ENCODE results near the gene SETD4. TPM values are rescaled to one million over a fixed set of nuclear protein-coding genes. Genes with fewer than 3 reads are reported as not detected.
A peak's percentile ranks its signal among the peaks of the same experiment; 100 is the strongest.

Gene SETD4
- total RNA-seq, 6 experiments from 2014 or later: 5.0 to 10.4 (median 7.3) TPM

DNA sequence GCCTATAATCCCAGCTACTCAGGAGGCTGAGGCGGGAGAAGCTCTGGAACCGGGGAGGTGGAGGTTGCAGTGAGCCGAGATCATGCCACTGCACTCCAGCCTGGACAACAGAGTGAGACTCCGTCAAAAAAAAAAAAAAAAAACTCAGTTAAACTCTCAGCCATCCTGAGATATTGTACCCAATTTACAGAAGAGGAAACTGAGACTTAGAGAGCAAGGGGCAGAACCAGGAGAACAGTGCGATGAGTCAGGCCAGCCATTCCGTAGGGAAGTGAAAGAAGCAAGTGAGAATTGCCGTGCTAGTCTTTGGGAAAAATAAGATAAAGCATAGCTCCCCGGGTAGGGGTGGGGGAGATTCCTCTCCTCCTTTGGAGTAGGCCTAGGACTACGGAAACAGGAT is 69.7 kb downstream of the SETD4 start:
- no peak for DNase-seq
- no peaks in the 10 kb centered on the region for H3K36me3 ChIP-seq
- TF ChIP-seq, protein P1, sequence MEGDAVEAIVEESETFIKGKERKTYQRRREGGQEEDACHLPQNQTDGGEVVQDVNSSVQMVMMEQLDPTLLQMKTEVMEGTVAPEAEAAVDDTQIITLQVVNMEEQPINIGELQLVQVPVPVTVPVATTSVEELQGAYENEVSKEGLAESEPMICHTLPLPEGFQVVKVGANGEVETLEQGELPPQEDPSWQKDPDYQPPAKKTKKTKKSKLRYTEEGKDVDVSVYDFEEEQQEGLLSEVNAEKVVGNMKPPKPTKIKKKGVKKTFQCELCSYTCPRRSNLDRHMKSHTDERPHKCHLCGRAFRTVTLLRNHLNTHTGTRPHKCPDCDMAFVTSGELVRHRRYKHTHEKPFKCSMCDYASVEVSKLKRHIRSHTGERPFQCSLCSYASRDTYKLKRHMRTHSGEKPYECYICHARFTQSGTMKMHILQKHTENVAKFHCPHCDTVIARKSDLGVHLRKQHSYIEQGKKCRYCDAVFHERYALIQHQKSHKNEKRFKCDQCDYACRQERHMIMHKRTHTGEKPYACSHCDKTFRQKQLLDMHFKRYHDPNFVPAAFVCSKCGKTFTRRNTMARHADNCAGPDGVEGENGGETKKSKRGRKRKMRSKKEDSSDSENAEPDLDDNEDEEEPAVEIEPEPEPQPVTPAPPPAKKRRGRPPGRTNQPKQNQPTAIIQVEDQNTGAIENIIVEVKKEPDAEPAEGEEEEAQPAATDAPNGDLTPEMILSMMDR (IDR thresholded peaks at IDR 0.05): no peak
- TF ChIP-seq POLR2A (IDR thresholded peaks at IDR 0.05): no peak
- WGBS (ENCODE audit: insufficient coverage, low coverage, low lambda C conversion rate, missing lambda C conversion rate): 80% methylated on average over 4 of the region's 9 CpGs
- no peaks in the 10 kb centered on the region for H3K27me3 ChIP-seq
- no peak overlapping the region for H3K4me3 ChIP-seq
- no peaks in the 10 kb centered on the region for H3K9me3 ChIP-seq
- ATAC-seq: no peak
- no peak overlapping the region for H3K27ac ChIP-seq
- H3K4me1 ChIP-seq: peaks cover 0 to under 1% (median 0%) of the 10 kb centered on the region in 4 donors
- intact Hi-C loops (cut with DNase I): no loop called here

DNA sequence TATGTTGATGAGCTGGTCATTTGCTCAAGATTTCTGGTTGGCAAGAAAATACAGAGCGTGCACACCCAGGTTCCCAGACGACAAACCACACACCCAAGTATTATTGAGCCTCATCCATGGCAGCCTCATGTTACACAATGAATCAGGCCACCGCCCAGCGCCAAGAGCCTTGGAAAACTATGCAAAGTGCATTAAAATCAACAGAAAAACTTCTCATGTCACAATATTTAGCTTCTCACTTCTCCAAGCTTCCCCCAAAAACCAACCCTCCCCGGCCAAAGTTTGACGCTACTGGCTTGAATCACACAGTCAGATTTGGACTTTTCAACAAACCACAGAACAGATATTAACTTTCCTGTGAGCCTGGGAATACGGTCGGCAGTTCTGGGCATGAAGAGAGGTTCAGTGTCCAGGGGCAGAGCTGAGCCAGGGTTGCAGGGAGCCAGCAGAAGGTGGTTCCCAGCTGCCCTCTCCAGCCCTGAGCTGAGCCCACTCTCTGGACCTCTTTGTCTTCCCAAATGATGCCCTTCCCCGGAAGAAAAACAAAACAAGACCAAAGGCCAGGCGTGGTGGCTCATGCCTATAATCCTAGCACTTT is 71.1 kb downstream of the SETD4 start:
- ATAC-seq: no peak
- H3K27ac ChIP-seq: no peak overlapping the region
- no peak for DNase-seq

DNA sequence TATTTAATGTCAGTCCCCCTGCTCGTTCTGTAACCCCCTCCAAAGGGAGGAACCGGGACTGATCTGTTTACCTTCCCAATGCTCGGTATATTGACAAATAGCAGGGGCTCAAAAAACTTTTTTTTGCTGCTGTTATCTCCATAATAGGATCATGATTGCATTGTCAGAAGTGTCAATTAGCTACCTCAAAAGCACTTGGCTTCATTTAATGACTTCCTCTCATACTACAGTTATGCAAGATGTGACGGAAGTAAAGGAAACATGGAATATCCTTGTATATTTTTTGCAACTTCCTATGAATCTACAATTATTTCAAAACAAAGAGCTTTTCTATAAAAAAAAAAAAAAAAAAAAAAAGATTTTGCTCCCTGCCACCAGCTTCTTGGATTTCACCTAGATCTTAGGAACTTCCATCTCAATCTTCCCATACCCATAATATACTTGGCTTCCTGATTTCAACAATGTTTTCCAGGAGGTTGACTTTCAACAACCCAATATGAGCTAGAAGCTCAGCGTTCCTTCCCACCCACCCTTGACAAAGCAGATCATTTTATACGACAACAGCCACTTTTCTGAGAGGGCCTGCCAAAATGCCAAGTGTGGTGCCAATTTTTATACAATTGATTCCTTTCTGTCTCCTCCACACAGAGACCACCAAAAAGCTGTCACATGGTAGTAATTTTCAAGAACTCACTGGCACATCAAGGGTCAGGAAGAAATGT is 71.7 kb downstream of the SETD4 start:
- Histone ChIP-seq H3K36me3 (no peaks in the 10 kb centered on the region), H3K4me3 (no peak overlapping the region), H3K27ac (no peak overlapping the region), H3K27me3 (no peaks in the 10 kb centered on the region), H3K4me1 (peaks cover 0 to 9% (median 0%) of the 10 kb centered on the region in 4 donors), H3K9me3 (no peaks in the 10 kb centered on the region)
- no peak for ATAC-seq
- intact Hi-C loops (cut with DNase I): no loop called here
- 39% methylated on average over 6 of the region's 6 CpGs for WGBS (ENCODE audit: insufficient coverage, low coverage, low lambda C conversion rate, missing lambda C conversion rate)
- DNase-seq: no peak
- TF ChIP-seq, protein P1 (IDR thresholded peaks at IDR 0.05): no peak
- no peak for TF ChIP-seq POLR2A (IDR thresholded peaks at IDR 0.05)

More for the DNA sequence above, 71.1 kb downstream of the SETD4 start:
- no peak overlapping the region for H3K4me3 ChIP-seq
- intact Hi-C loops (cut with DNase I): no loop called here
- TF ChIP-seq, protein P1 (IDR thresholded peaks at IDR 0.05): no peak
- TF ChIP-seq POLR2A (IDR thresholded peaks at IDR 0.05): no peak
- WGBS (ENCODE audit: insufficient coverage, low coverage, low lambda C conversion rate, missing lambda C conversion rate): 58% methylated on average over 8 of the region's 10 CpGs
- no peaks in the 10 kb centered on the region for H3K27me3 ChIP-seq
- peaks cover 0 to 9% (median 0%) of the 10 kb centered on the region in 4 donors for H3K4me1 ChIP-seq
- H3K9me3 ChIP-seq: no peaks in the 10 kb centered on the region
- H3K36me3 ChIP-seq: no peaks in the 10 kb centered on the region

DNA sequence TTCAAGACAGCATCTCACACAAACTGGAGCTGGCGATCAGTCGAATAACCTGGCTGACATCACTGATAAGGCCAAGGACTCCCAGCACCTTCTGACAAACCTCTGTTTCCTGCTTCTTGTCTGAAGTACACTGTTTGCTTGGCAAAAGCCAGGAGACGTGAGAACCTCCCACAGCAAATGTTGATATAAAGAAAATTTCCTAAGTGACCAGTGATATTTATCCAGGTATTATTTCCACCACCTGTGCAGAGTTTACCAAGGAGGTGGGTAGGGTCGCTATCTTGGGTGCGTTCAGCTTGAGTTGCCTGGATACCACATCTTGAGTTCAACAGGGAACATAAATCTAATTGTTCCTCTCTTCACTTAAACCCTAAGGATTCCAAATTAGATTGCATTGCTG is 72.9 kb downstream of the SETD4 start:
- WGBS (ENCODE audit: insufficient coverage, low coverage, low lambda C conversion rate, missing lambda C conversion rate): 56% methylated on average over 5 of the region's 5 CpGs
- TF ChIP-seq POLR2A (IDR thresholded peaks at IDR 0.05): no peak
- no peaks in the 10 kb centered on the region for H3K9me3 ChIP-seq
- H3K27ac ChIP-seq: no peak overlapping the region
- H3K36me3 ChIP-seq: no peaks in the 10 kb centered on the region
- DNase-seq: no peak
- H3K4me3 ChIP-seq: no peak overlapping the region
- intact Hi-C loops (cut with DNase I): no loop called here
- peaks cover 0 to 9% (median 0%) of the 10 kb centered on the region in 4 donors for H3K4me1 ChIP-seq
- H3K27me3 ChIP-seq: no peaks in the 10 kb centered on the region
- ATAC-seq: no peak

DNA sequence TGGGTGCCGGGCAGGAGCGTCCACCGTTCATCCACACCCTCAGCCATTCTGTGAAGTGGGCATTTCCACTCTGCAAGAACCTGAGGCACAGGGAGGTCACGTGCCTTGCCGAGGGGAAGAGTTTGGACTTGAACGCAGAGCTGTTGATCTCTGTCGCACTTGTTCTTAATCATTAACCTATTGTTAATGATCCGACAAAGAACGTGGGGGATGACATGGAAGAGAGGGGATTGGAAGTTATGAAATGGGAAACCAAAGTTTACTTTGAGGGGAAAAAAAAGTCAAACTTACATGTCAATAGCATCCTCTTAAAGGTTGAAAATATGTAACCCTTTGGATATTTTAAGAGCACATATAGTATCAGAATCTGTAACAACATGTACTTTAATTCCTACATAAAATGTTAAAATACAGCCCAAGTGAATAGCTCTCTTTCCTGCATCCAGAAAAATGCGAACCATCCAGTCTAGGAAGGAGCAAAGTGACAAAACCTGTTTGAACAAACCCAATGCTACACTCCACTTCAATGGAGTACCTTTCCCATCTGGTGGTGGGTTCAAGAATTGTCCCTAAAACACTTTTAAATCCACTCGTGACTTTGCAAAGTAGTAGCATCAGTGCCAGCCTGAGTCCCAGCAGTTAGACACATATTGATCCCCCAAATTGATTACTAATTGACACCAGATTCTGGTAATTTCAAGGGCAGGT is 75.5 kb downstream of the SETD4 start:
- intact Hi-C loops (cut with DNase I): no loop called here

More for the DNA sequence above, 75.5 kb downstream of the SETD4 start:
- ATAC-seq (peak in 2 of 4 donors; percentile 44 to 75), DNase-seq (no peak)
- H3K27ac ChIP-seq: peak overlapping the region in 1 of 3 donors; percentile 14
- no peaks in the 10 kb centered on the region for H3K27me3 ChIP-seq
- H3K36me3 ChIP-seq: no peaks in the 10 kb centered on the region
- TF ChIP-seq POLR2A (IDR thresholded peaks at IDR 0.05): no peak
- TF ChIP-seq, protein P1 (IDR thresholded peaks at IDR 0.05): peak in 2 of 4 donors; percentile 8 to 13
- H3K9me3 ChIP-seq: no peaks in the 10 kb centered on the region
- peaks cover 0 to 9% (median 0%) of the 10 kb centered on the region in 4 donors for H3K4me1 ChIP-seq
- WGBS (ENCODE audit: insufficient coverage, low coverage, low lambda C conversion rate, missing lambda C conversion rate): 27% methylated on average over 10 of the region's 11 CpGs
- no peak overlapping the region for H3K4me3 ChIP-seq

Data from right lobe of liver (tissue), 6 donors.